IMR-90 (cell line): ENCODE data around the gene MAJIN. TPM values are rescaled to one million over a fixed set of nuclear protein-coding genes. Genes with fewer than 3 reads are reported as not detected.

Experiments
- ATAC-seq: fragments of 200-7000 bp; cut with Tn5 transposase; 2 replicates; pipeline ENCODE4 v1.9.1; 2020; ENCODE audit warnings: low read depth, mild to moderate bottlenecking, moderate library complexity
- BruUV-seq: library from RNA; stranded (reverse); fragments of 400-500 nt; replicated peaks from 2 replicates; lab custom pipeline; 2021; lab: Mats Ljungman, UMichigan
- CTCF ChIA-PET: fragments of 300-600 bp; formaldehyde crosslinking; extraction: SDS; loops from one replicate; lab custom pipeline; 2021; ENCODE audit warnings: antibody characterized with exemption; lab: Yijun Ruan, JAX
- POLR2A ChIA-PET: fragments of 300-600 bp; sonication (Branson Sonifier 250); formaldehyde crosslinking; loops from one replicate; lab custom pipeline; 2022; ENCODE audit warnings: antibody characterized with exemption; ENCODE audit not compliant: unreplicated experiment; lab: Charles Lee
- DNase-seq: peaks from one replicate; pipeline ENCODE4 v3.0.0; 2013
- H2AFZ ChIP-seq: replicated peaks from 2 replicates; pipeline ENCODE3; 2013; ENCODE audit warnings: low read length, mild to moderate bottlenecking; ENCODE audit not compliant: poor library complexity
- H2AK5ac ChIP-seq: 2 replicates; pipeline ENCODE4 v1.6.1; 2013; ENCODE audit warnings: low read depth, low read length, inconsistent platforms
- H2AK9ac ChIP-seq: replicated peaks from 2 replicates; pipeline ENCODE3; 2013; ENCODE audit warnings: mild to moderate bottlenecking, low read depth, low read length, moderate library complexity; ENCODE audit not compliant: poor library complexity
- H2BK120ac ChIP-seq: 2 replicates; pipeline ENCODE4 v1.6.1; 2013; ENCODE audit warnings: low read depth, low read length, inconsistent platforms
- H2BK15ac ChIP-seq: 3 replicates; pipeline ENCODE4 v1.6.1; 2013; ENCODE audit warnings: low read depth, low read length, inconsistent platforms
- H2BK20ac ChIP-seq: 2 replicates; pipeline ENCODE4 v1.6.1; 2013; ENCODE audit warnings: low read depth, mild to moderate bottlenecking, inconsistent platforms, low read length, moderate library complexity
- H2BK5ac ChIP-seq: 2 replicates; pipeline ENCODE4 v1.6.1; 2013; ENCODE audit warnings: mild to moderate bottlenecking, low read depth, low read length, inconsistent platforms; ENCODE audit not compliant: poor library complexity, severe bottlenecking
- H3K14ac ChIP-seq: replicated peaks from 2 replicates; pipeline ENCODE4 v1.6.1; 2013; ENCODE audit warnings: low read depth, low read length, inconsistent platforms
- H3K18ac ChIP-seq: 2 replicates; pipeline ENCODE4 v1.6.1; 2013; ENCODE audit warnings: low read depth, low read length, control low read depth
- H3K23ac ChIP-seq: 2 replicates; pipeline ENCODE4 v1.6.1; 2013; ENCODE audit warnings: low read depth, low read length, inconsistent platforms
- H3K27ac ChIP-seq: 2 replicates; pipeline ENCODE4 v1.5.1; 2013; ENCODE audit warnings: mild to moderate bottlenecking, control low read depth, low read length; ENCODE audit not compliant: insufficient read depth
- H3K27me3 ChIP-seq: 2 replicates; pipeline ENCODE4 v1.6.1; 2013; ENCODE audit warnings: low read length; ENCODE audit not compliant: control insufficient read depth, insufficient read depth
- H3K36me3 ChIP-seq: 2 replicates; pipeline ENCODE4 v1.6.1; 2013; ENCODE audit warnings: low read length, mixed read lengths; ENCODE audit not compliant: control insufficient read depth, insufficient read depth
- H3K4ac ChIP-seq: 2 replicates; pipeline ENCODE4 v1.6.1; 2013; ENCODE audit warnings: low read depth, low read length, inconsistent platforms
- H3K4me1 ChIP-seq: 2 replicates; pipeline ENCODE4 v1.6.1; 2013; ENCODE audit warnings: low read length, mixed read lengths; ENCODE audit not compliant: control insufficient read depth, insufficient read depth
- H3K4me2 ChIP-seq: 2 replicates; pipeline ENCODE4 v1.6.1; 2013; ENCODE audit warnings: low read depth, mild to moderate bottlenecking, control low read depth, low read length, moderate library complexity
- H3K4me3 ChIP-seq: 2 replicates; pipeline ENCODE4 v1.5.1; 2013; ENCODE audit warnings: low read depth, mild to moderate bottlenecking, control low read depth, low read length, moderate library complexity; ENCODE audit not compliant: insufficient read depth
- H3K56ac ChIP-seq: 2 replicates; pipeline ENCODE4 v1.6.1; 2013; ENCODE audit warnings: low read length, inconsistent platforms; ENCODE audit not compliant: insufficient read depth; ENCODE audit errors: extremely low read depth
- H3K79me1 ChIP-seq, 2 experiments: 2 replicates each; pipeline ENCODE4 v1.6.1; 2013; ENCODE audit warnings: low read length in 2 of 2, inconsistent platforms in 1 of 2, low read depth in 1 of 2
- H3K9ac ChIP-seq: 2 replicates; pipeline ENCODE4 v1.6.1; 2013; ENCODE audit warnings: low read depth, low read length, control low read depth
- H3K9me1 ChIP-seq: 2 replicates; pipeline ENCODE4 v1.6.1; 2013; ENCODE audit warnings: low read length, inconsistent platforms; ENCODE audit not compliant: insufficient read depth
- H3K9me3 ChIP-seq: 2 replicates; pipeline ENCODE4 v1.6.1; 2013; ENCODE audit warnings: low read length; ENCODE audit not compliant: control insufficient read depth, insufficient read depth
- H4K20me1 ChIP-seq: 2 replicates; pipeline ENCODE4 v1.6.1; 2013; ENCODE audit warnings: low read length, inconsistent platforms; ENCODE audit not compliant: insufficient read depth
- H4K5ac ChIP-seq: 2 replicates; pipeline ENCODE4 v1.6.1; 2013; ENCODE audit warnings: mild to moderate bottlenecking, low read depth, low read length, control low read depth
- H4K8ac ChIP-seq, 2 experiments: 2 replicates each; pipeline ENCODE4 v1.6.1; 2013; ENCODE audit warnings: low read depth in 2 of 2, low read length in 2 of 2, control low read depth in 1 of 2, inconsistent platforms in 1 of 2
- H4K91ac ChIP-seq: 2 replicates; pipeline ENCODE4 v1.6.1; 2013; ENCODE audit warnings: low read depth, low read length, inconsistent platforms; ENCODE audit not compliant: insufficient read depth
- BHLHE40 ChIP-seq: fragments of 150-350 bp; IDR thresholded peaks from 2 replicates; pipeline ENCODE4 v1.6.1; 2016; ENCODE audit warnings: mild to moderate bottlenecking, low read depth, low read length
- CEBPB ChIP-seq: IDR thresholded peaks from 2 replicates; pipeline ENCODE4 v1.6.1; 2012; ENCODE audit warnings: low read depth, low read length, improper control_type of control experiment
- CHD1 ChIP-seq: IDR thresholded peaks from 2 replicates; pipeline ENCODE4 v1.6.1; 2012; ENCODE audit warnings: low read depth, low read length, improper control_type of control experiment
- CTCF ChIP-seq: conservative IDR thresholded peaks from 2 replicates; pipeline ENCODE4 v1.5.1; 2012; ENCODE audit warnings: mild to moderate bottlenecking, low read depth, low read length, improper control_type of control experiment
- ELK1 ChIP-seq: fragments of 150-350 bp; IDR thresholded peaks from 2 replicates; pipeline ENCODE4 v1.6.1; 2016; ENCODE audit warnings: low read depth, mild to moderate bottlenecking, low read length, moderate library complexity, borderline replicate concordance
- FOS ChIP-seq: fragments of 150-350 bp; IDR thresholded peaks from 2 replicates; pipeline ENCODE4 v1.6.1; 2016; ENCODE audit warnings: low read depth, low read length
- MXI1 ChIP-seq: IDR thresholded peaks from 2 replicates; pipeline ENCODE4 v1.6.1; 2012; ENCODE audit warnings: low read depth, mild to moderate bottlenecking, low read length, moderate library complexity, borderline replicate concordance
- NFE2L2 ChIP-seq: fragments of 150-350 bp; IDR thresholded peaks from 2 replicates; pipeline ENCODE4 v1.6.1; 2016; ENCODE audit warnings: low read depth, mild to moderate bottlenecking, low read length
- POLR2A ChIP-seq: IDR thresholded peaks from 2 replicates; pipeline ENCODE4 v1.6.1; 2012; ENCODE audit warnings: mild to moderate bottlenecking, low read depth, low read length
- RAD21 ChIP-seq: IDR thresholded peaks from 2 replicates; pipeline ENCODE4 v1.6.1; 2012; ENCODE audit warnings: low read length, improper control_type of control experiment
- RFX5 ChIP-seq: IDR thresholded peaks from 2 replicates; pipeline ENCODE4 v1.8.0; 2012; ENCODE audit warnings: low read depth, mild to moderate bottlenecking, low read length, moderate library complexity
- SMC3 ChIP-seq: fragments of 150-350 bp; IDR thresholded peaks from 2 replicates; pipeline ENCODE4 v1.6.1; 2016; ENCODE audit warnings: low read depth, mild to moderate bottlenecking, antibody characterized with exemption, low read length, moderate library complexity
- USF2 ChIP-seq: fragments of 150-350 bp; IDR thresholded peaks from 2 replicates; pipeline ENCODE4 v1.6.1; 2017; ENCODE audit warnings: mild to moderate bottlenecking, antibody characterized with exemption, low read length, low read depth
- WGBS, 2 experiments: methylation state at CpG; one replicate each; pipeline versions ENCODE4 v1.1.5 to v1.1.7; 2013; ENCODE audit warnings: missing lambda C conversion rate in 2 of 2; ENCODE audit not compliant: insufficient read length in 1 of 2; ENCODE audit errors: extremely low coverage in 2 of 2; 5-methylcytosine and 5-hydroxymethylcytosine counted together
- dilution Hi-C: fragments of 300-500 bp; cut with HindIII; formaldehyde crosslinking; loops from one replicate; pipeline ENCODE4 v1.14.3; 2018; ENCODE audit warnings: low sequenced_read_pairs; ENCODE audit not compliant: unreplicated experiment
- in situ Hi-C: fragments of 300-500 bp; cut with MboI; formaldehyde crosslinking; loops from 3 replicates; pipeline ENCODE4 v1.14.3; 2019; ENCODE audit warnings: low sequenced_read_pairs, inconsistent platforms, mixed read lengths
- intact Hi-C: fragments of 100-400 bp; cut with micrococcal nuclease; formaldehyde crosslinking; loops from 2 replicates; pipeline ENCODE4 v1.10.0; 2022
- polyA plus RNA-seq, 3 experiments: library from polyadenylated mRNA; depleted of rRNA; stranded (reverse); fragments of >200 nt; gene quantifications; 2 replicates each; pipeline ENCODE4 v1.2.3, GENCODE V29; 2012; ENCODE audit warnings: low replicate concordance in 1 of 3
- total RNA-seq: library from RNA; depleted of rRNA; stranded (reverse); fragments of >200 nt; gene quantifications from 2 replicates; pipeline ENCODE4 v1.2.3, GENCODE V29; 2012

Gene MAJIN
- total and polyA plus RNA-seq, 2 of the 4 experiments (the other 2 are of a cell fraction): not detected

GRCh38 chr11:65021509-65021908 is 49.6 kb upstream of the MAJIN start:
- no peak for ATAC-seq
- TF ChIP-seq ELK1 (no peak), CEBPB (no peak), CTCF (no peak), RAD21 (no peak), BHLHE40 (no peak), USF2 (no peak), POLR2A (no peak), FOS (no peak), MXI1 (no peak), CHD1 (no peak), RFX5 (no peak), SMC3 (no peak), NFE2L2 (no peak)
- no peaks in the 10 kb centered on the region for H3K4me1 ChIP-seq
- no peak overlapping the region for H2BK15ac ChIP-seq
- H3K4me3 ChIP-seq: no peak overlapping the region
- no peak overlapping the region for H2AK9ac ChIP-seq
- H3K9me3 ChIP-seq: no peaks in the 10 kb centered on the region
- H3K9me1 ChIP-seq: peaks cover 14% of the 10 kb centered on the region
- H3K27ac ChIP-seq: no peak overlapping the region
- H3K14ac ChIP-seq: no peak overlapping the region
- no peak overlapping the region for H3K23ac ChIP-seq
- no peak overlapping the region for H2BK5ac ChIP-seq
- H3K27me3 ChIP-seq: no peaks in the 10 kb centered on the region
- no peak overlapping the region for H2AK5ac ChIP-seq
- DNase-seq: no peak
- intact Hi-C loops (no loop called here), dilution Hi-C loops (no loop called here), in situ Hi-C loops (no loop called here)
- WGBS, 2 experiments: 80% methylated on average over 1 of the region's 11 CpGs; no CpG with 5 or more reads in 1 of the 2 experiments
- no peak overlapping the region for H4K91ac ChIP-seq
- no peak overlapping the region for H2BK120ac ChIP-seq
- ChIA-PET POLR2A (no interaction called here), CTCF (no interaction called here)
- H4K8ac ChIP-seq: no peak overlapping the region
- H3K4me2 ChIP-seq: no peak overlapping the region
- no peak overlapping the region for H2BK20ac ChIP-seq
- H3K4ac ChIP-seq: no peak overlapping the region
- no peak overlapping the region for H3K56ac ChIP-seq
- H2AFZ ChIP-seq: no peak overlapping the region
- no TSS peak for BruUV-seq
- no peak overlapping the region for H4K5ac ChIP-seq
- no peak overlapping the region for H3K9ac ChIP-seq
- no peaks in the 10 kb centered on the region for H4K20me1 ChIP-seq
- peaks cover 4 to 14% of the 10 kb centered on the region in 2 experiments for H3K79me1 ChIP-seq
- H3K36me3 ChIP-seq: peaks cover 11% of the 10 kb centered on the region
- H3K18ac ChIP-seq: no peak overlapping the region
